Measurements from ENCODE around the gene CDT1.

- no peak for TF ChIP-seq CTCF (IDR thresholded peaks at IDR 0.05)
- TF ChIP-seq POLR2A (IDR thresholded peaks at IDR 0.05) = no peak
Observed at GRCh38 chr16:88771294-88771772, 32.3 kb upstream of the CDT1 start.

Data from thyroid gland (tissue), 4 donors.